Putamen (tissue), 1 donor: ENCODE results near the gene TCF7.

Experiments
- DNase-seq: peaks from one replicate; pipeline ENCODE4 v3.0.0-alpha.2; 2016; ENCODE audit warnings: low spot score

TCF7 gene

GRCh38 chr5:134113363-134113889, 1.1 kb upstream of the TCF7 start:
- DNase-seq, result no peak

GRCh38 chr5:134114886-134115805, 665 bp downstream of the TCF7 start:
- DNase-seq, result no peak

DNA sequence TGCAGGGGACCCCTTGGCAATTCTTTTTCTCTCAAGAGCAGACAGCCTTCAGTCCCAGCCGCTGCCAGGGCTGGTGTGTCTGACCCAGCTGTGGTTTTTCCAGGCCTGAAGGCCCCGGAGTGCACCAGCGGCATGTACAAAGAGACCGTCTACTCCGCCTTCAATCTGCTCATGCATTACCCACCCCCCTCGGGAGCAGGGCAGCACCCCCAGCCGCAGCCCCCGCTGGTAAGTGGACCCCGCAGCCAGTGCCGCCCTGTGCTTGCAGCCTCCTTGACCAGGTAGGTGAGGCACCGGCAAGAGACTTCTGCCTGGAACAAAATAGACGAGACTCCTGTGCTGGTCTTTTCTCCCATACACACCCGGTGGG, 1.3 kb downstream of the TCF7 start:
- no peak for DNase-seq

GRCh38 chr5:134116286-134116685, 1.8 kb downstream of the TCF7 start:
- no peak for DNase-seq

DNA sequence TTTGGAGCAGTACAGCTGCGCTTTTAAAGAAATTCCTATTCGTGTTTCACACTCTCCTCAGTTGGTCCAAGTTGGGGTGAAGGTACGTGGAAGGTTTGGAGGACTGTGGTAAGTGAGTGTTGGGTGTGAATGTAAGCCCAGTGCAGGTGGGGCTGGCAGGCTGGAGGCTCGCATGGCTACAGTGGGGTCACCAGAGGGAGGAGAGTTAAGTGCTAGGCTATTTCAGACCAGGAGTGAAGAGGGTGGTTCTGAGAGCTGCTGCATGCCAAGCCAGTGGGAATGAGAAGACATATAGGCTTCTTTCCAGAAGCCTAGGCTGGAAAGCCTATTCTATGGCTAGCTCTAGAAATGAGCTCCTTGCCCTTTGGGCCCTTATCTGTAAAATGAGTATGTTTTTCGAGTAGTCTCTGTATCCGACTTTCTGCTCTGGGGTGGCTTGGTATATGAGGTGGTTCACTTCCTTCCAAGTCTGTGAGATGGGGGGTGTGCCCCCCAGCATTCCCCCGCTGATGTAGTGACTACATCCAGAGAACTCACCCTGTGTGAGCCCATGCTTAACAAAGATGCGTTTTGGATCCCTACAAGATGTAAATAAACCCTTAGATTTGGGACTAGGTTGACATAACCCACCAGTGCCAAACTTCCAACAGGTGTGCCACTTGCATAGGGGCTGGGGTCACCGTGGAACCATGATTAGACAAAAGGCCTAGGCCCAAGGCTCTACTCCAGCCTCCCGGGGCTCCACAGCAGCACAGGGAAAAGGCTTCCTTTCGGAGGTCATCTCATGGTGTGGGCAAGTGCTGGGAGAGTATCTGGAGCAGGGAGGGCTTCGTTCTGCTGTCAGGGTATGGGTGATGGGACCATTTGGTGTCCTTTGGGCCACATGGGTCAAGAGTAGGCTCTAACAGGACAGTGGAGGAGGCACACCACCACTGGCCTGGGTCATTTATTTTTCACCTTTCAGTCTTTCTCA, 2.6 kb downstream of the TCF7 start:
- DNase-seq, result no peak

GRCh38 chr5:134118212-134118835, 3.8 kb downstream of the TCF7 start:
- DNase-seq, result no peak

GRCh38 chr5:134119720-134120119, 5.2 kb downstream of the TCF7 start:
- no peak for DNase-seq

GRCh38 chr5:134120386-134121138, 6.1 kb downstream of the TCF7 start:
- no peak for DNase-seq

- no peak for DNase-seq
Measured at GRCh38 chr5:134122530-134122929, 8.0 kb downstream of the TCF7 start.

DNA sequence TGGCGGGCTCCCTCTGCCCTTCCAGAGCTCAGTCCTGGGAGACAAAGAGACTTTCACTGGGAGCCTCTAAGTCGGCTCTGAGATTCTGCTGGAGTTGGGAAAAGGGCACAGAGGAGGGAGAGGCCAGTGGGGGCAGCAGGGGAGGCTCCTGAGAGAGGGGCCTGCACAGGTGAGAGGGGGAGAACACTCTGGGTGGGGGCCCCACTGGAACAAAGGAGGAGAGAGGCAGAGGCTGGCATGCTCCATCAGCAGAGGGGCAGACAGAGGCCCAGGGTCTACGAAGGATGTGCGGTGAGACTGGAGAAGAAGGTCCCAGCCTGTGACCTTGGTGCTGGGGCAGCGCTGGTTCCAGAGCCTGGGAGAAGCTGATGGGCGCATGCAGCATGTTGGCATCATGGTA, 8.9 kb downstream of the TCF7 start:
- no peak for DNase-seq

DNA sequence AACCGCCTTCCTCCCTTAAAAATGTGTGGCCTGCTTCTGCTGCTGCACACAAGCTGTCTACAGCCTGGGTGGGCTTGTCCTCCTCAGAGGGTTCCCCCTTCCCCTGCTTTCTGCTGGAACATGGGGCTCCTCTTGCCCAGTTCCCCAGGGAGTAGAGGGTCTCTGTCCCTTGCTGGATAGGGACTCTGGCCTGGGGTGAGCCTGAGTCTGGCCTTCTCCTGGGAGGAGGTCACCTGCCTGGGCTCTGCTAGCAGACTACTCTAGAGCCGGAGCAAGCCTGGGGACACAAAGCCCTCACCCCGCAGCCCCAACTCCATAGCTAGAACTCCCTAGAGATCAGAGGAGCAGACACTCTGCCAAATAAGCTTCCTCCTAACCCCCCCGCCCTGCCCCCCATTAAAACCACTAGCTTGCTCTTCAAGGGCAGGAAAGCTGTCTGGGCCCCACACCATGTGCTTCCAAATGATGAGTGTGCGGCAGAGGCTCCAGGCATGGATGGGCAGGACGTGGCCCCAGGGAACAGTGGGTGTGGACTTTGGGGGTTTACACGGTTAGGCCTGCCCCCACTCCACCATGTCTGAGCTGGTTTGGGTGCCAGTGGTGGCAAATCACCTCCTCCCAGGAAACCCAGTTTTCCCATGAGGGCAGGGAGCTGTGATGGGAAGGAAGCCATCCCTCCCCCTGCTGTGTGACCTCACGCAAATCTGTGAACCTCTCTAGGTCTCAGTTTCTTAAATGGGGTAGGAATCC, 10.0 kb downstream of the TCF7 start:
- no peak for DNase-seq

DNA sequence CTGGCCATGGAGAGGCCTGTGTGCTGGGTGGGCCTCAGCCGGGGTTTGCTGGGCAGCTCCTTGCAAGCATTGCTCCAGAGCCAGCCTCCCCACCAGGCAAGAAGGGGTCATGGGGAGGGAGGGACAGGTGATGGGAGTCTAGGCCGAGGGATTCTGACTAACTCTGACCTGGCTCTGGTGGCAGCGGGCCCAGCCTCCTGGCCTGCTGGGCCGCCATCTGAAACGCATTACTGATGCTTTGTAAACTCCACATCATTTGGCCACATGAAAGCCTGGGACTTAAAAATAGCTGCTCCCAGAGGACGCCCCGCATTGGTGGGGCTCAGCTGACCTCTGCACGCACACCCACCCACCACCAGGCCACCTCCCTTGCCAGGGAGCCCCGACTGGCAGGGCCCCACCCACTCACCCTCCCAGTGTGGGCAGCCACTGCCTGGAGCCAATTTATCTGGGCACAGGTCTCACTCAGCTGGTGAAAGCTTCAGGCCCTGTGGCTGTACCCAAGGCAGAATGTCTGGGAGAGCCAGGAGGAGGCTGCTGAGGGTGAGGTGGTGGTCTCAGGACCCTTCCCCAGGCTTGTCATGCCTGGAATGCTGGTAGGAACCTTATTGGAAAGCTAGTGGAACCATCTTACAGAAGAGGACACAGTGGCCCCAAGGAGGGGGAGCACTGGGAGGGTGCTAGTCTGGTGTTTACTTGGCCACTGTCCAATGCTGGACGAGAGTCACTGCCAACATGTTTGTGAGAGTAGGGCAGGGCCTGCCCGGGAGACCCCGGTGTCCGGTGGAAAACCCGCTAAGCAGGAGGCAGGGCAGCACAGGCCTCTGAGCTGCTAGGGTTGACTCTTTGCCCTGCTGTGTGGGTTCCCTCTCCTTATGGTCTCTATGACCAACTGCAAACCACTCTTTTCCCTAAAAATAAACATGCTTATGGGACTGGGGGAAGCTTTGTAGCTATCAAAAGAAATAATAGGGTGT, 10.8 kb downstream of the TCF7 start:
- peak; percentile 36 for DNase-seq

GRCh38 chr5:134127376-134127861, 12.9 kb downstream of the TCF7 start:
- DNase-seq, result no peak

GRCh38 chr5:134127988-134128647, 13.6 kb downstream of the TCF7 start:
- DNase-seq, result no peak

GRCh38 chr5:134128648-134128995, 14.1 kb downstream of the TCF7 start:
- DNase-seq, result no peak

DNA sequence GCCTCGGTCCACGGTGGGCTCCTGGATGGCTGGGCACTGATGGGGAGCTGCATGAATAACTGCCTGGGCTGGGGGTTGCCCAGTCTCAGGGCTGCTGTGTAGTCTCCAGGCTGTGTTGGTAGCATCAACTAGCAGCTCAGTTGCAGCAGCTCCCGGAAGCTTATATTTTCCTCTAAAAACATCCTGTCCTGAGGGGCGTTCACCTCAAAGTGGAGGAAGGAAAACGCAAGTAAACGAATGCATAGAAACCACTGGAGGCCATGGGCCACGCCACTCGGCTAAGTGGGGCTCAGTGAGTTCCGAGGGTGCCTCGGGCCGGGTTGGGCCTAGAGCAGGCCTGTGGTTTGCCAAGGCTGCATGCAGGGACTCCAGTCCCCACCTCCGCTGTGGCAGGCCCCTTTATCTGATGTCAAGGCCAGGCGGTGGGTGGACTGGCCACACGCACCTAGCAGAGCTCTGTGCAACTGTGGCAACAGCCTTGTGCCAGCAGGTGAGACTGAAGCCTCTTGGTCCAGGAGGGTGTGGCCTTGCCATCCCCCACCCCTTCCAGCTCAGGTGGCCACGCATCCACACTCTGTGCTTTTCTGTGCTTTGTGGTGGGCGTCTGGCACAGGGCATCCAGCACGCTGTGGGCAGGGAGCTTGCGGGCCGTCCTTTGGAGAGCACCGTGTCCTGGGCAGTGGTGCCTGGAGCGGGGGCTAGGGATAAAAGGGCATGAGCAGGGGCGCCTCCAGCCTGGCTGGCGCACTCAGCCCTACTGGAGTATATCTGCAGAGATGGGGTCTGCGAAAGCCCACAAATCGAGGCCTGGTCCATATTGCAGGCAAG, 15.1 kb downstream of the TCF7 start:
- no peak for DNase-seq

- no peak for DNase-seq
Measured at GRCh38 chr5:134130239-134130945, 15.9 kb downstream of the TCF7 start.
